Activated B cell treated with CpG ODN at 0.5 μM for 24 hours (primary cell): ENCODE data around the gene SEC62. TPM values are rescaled to one million over a fixed set of nuclear protein-coding genes. Genes with fewer than 3 reads are reported as not detected.

Source experiments
- ATAC-seq: fragments of 200-7000 bp; cut with Tn5 transposase; one replicate; pipeline ENCODE4 v1.10.0; 2021; ENCODE audit warnings: low read depth, mild to moderate bottlenecking, moderate library complexity
- CTCF ChIA-PET: fragments of 350-600 bp; sonication (Branson Sonifier 250); formaldehyde crosslinking; loops from one replicate; lab custom pipeline; 2021; ENCODE audit warnings: antibody characterized with exemption; lab: Charles Lee
- POLR2A ChIA-PET: fragments of 350-600 bp; sonication (Branson Sonifier 250); formaldehyde crosslinking; loops from one replicate; lab custom pipeline; 2021; ENCODE audit warnings: antibody characterized with exemption; lab: Charles Lee
- DNase-seq: peaks from one replicate; pipeline ENCODE4 v3.0.0; 2022
- H3K27ac Mint-ChIP-seq: one replicate; pipeline ENCODE4 v1.8.0; 2020; ENCODE audit warnings: mixed read lengths
- H3K27me3 Mint-ChIP-seq: one replicate; pipeline ENCODE4 v1.8.0; 2021; ENCODE audit warnings: mixed read lengths
- H3K36me3 Mint-ChIP-seq: one replicate; pipeline ENCODE4 v1.8.0; 2021; ENCODE audit warnings: low read depth, mixed read lengths
- H3K4me1 Mint-ChIP-seq: one replicate; pipeline ENCODE4 v1.8.0; 2021; ENCODE audit warnings: mixed read lengths
- H3K4me3 Mint-ChIP-seq: one replicate; pipeline ENCODE4 v1.8.0; 2020; ENCODE audit warnings: mild to moderate bottlenecking, mixed read lengths
- H3K9me3 Mint-ChIP-seq: one replicate; pipeline ENCODE4 v1.8.0; 2020; ENCODE audit warnings: mixed read lengths
- intact Hi-C: fragments of 100-400 bp; cut with micrococcal nuclease; formaldehyde crosslinking; loops from one replicate; pipeline ENCODE4 v1.15.1; 2024
- total RNA-seq: library from RNA; stranded (reverse); gene quantifications from 2 replicates; pipeline ENCODE4 v1.2.3, GENCODE V29; 2022
- TF ChIP-seq, protein P1 (sequence below): fragments of 200-600 bp; IDR thresholded peaks from one replicate; pipeline ENCODE4 v1.8.0; 2022; ENCODE audit warnings: antibody characterized with exemption, mild to moderate bottlenecking

SEC62 gene
- total RNA-seq, 1 donor from 2014 or later, result 165 TPM

- POLR2A ChIA-PET, result no interaction called here
- Mint-ChIP-seq H3K27ac (no peak overlapping the region), H3K36me3 (no peaks in the 10 kb centered on the region), H3K4me3 (no peak overlapping the region), H3K4me1 (peaks cover 10% of the 10 kb centered on the region), H3K27me3 (no peaks in the 10 kb centered on the region), H3K9me3 (no peaks in the 10 kb centered on the region)
- TF ChIP-seq, protein P1, sequence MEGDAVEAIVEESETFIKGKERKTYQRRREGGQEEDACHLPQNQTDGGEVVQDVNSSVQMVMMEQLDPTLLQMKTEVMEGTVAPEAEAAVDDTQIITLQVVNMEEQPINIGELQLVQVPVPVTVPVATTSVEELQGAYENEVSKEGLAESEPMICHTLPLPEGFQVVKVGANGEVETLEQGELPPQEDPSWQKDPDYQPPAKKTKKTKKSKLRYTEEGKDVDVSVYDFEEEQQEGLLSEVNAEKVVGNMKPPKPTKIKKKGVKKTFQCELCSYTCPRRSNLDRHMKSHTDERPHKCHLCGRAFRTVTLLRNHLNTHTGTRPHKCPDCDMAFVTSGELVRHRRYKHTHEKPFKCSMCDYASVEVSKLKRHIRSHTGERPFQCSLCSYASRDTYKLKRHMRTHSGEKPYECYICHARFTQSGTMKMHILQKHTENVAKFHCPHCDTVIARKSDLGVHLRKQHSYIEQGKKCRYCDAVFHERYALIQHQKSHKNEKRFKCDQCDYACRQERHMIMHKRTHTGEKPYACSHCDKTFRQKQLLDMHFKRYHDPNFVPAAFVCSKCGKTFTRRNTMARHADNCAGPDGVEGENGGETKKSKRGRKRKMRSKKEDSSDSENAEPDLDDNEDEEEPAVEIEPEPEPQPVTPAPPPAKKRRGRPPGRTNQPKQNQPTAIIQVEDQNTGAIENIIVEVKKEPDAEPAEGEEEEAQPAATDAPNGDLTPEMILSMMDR, result no peak
- ATAC-seq (no peak), DNase-seq (no peak)
- intact Hi-C loops, result no loop called here
- CTCF ChIA-PET, result no interaction called here
Observed at GRCh38 chr3:170024581-170024980, 58.0 kb downstream of the SEC62 start.

DNA sequence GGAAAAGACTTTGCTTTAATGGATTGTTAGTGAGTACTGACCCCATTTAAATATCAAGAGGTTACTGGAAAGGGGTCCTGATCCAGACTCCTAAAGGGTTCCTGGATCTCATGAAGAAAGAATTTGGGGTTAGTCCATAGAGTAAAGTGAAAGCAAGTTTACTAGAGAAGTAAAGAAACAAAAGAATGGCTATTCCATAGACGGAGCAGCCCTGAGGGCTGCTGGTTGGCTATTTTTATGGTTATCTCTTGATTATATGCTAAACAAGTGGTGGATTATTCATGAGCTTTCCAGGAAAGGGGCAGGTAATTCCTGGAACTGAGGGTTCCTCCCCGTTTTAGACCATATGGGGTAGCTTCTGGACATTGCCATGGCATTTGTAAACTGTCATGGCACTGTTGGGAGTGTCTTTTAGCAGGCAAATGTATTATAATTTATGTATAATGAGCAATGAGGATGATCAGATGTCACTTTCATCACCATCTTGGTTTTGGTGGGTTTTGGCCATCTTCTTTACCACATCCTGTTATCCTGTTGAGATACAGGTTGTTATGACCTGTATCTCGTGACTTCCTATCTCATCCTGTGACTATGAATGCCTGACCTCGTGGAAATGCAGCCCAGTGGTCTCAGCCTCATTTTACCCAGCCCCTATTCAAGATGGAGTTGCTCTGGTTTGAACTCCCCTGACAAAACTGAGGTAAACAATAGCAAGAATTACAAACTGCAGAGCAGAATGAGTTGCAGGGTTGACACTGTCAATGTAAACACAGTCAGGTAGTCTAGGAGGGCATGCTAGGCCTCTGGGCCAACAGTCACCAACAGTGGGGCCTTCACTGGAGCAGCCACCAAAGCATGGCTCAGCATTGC is 60.9 kb downstream of the SEC62 start:
- Mint-ChIP-seq H3K4me3 (no peak overlapping the region), H3K4me1 (peaks cover 7% of the 10 kb centered on the region), H3K36me3 (no peaks in the 10 kb centered on the region), H3K9me3 (no peaks in the 10 kb centered on the region), H3K27me3 (no peaks in the 10 kb centered on the region), H3K27ac (no peak overlapping the region)
- intact Hi-C loops, result no loop called here
- DNase-seq, result no peak
- ChIA-PET CTCF (no interaction called here), POLR2A (no interaction called here)
- no peak for ATAC-seq
- TF ChIP-seq, protein P1, result no peak

DNA sequence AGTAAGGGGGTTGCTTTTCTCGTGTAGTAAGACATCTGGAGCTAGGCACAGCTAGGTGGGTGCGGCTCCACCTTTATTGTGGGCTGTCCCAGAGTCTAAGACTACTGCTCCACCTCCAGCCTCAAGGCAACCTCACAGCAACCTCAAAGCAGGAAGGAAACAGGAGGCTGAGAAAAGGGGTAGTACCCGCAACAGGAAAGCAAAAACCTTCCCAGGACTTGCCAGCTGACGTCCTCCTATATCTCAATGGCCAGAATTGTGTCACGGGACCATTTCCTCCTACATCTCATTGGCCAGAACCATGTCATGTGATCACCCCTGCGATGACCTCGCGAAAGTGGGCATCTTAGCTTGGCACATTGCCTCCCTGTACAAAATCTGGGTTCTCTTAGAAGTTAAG is 66.9 kb downstream of the SEC62 start:
- H3K4me1 Mint-ChIP-seq, result peaks cover 10% of the 10 kb centered on the region
- ChIA-PET POLR2A (no interaction called here), CTCF (interaction anchor here (1.0 kb wide), 1 partner anchor 12 kb away, joined by 3 read pairs; no protein-coding TSS in a partner anchor)
- intact Hi-C loops, result no loop called here
- TF ChIP-seq, protein P1, result no peak
- no peaks in the 10 kb centered on the region for H3K27me3 Mint-ChIP-seq
- no peak overlapping the region for H3K4me3 Mint-ChIP-seq
- ATAC-seq (no peak), DNase-seq (no peak)
- H3K27ac Mint-ChIP-seq, result no peak overlapping the region
- H3K9me3 Mint-ChIP-seq, result no peaks in the 10 kb centered on the region
- peaks cover 2% of the 10 kb centered on the region for H3K36me3 Mint-ChIP-seq

DNA sequence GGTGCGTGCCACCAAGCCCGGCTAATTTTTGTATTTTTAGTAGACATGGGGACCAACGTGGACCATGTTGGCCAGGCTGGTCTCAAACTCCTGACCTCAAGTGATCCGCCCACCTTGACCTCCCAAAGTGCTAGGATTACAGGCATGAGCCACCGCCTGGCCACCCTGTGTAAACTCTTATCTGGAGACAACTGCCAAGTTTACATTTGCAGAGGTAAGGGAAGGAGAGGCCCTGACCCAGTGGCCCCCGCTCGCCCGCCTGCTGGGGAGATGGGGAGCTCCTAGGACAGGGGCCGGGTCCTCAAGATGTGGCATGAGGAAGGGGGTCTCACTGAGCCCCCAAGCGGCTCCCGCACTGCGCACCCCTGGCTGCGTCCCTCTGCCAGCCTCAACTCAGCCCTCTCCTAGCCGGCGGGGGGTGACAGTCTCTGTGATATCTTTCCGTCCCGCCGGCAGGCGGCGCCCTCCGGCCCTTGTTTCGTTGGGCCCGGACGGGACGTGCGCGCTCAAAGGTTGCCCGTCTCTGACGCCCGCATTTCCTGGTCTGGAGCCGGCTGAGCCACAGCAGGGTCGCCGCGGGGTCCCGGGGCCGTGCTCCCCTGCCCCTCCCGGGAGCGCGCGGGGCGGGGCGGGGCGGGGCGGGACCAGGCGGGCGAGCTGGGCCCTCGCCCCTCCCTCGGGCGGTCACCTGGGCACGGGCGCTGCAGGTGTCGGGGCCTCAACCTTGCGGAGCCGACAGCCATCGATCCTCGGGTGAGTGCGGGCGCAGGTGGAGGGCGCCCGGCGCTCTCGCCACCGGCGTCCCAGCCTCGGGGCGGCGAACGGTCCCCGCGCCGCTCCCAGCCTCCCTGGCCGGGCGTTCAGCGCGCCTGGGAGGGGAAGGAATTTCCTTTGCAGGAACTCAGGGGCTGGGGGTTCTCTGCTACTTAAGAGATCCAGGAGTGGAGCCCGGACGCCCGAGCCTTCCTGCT is 71.1 kb downstream of the SEC62 start, which contains the start of gene GPR160:
TSS of gene GPR160 (plus strand) at position 533 of the 971 bp plus-strand sequence. CDS start 45,978 bp downstream, outside the sequence.
- Mint-ChIP-seq H3K36me3 (peaks cover 18% of the 10 kb centered on the region), H3K27ac (peak within 1 kb of the TSS; percentile 88), H3K4me3 (peak within 1 kb of the TSS; percentile 93), H3K27me3 (no peaks in the 10 kb centered on the region), H3K9me3 (no peaks in the 10 kb centered on the region), H3K4me1 (peaks cover 46% of the 10 kb centered on the region)
- POLR2A ChIA-PET, result interaction anchor here (0.6 to 2.0 kb wide), 16 partner anchors 15 to 319 kb away, joined by 3 to 8 read pairs (median 4); partner anchors contain the start of genes ACTRT3 and PHC3
- intact Hi-C loops, result loop anchor here (1.0 to 5.0 kb wide), 10 partner anchors 8 to 890 kb away; partner anchors contain the start of gene PHC3
- DNase-seq (peak; percentile 88), ATAC-seq (peak; percentile 77)
- CTCF ChIA-PET, result interaction anchor here (0.7 to 2.6 kb wide), 3 partner anchors 16 to 108 kb away, joined by 3 to 13 read pairs (median 4); no protein-coding TSS in a partner anchor
- TF ChIP-seq, protein P1, result peak; percentile 52
